Measurements from ENCODE around the gene WRAP73. TPM values are rescaled to one million over a fixed set of nuclear protein-coding genes. Genes with fewer than 3 reads are reported as not detected.

WRAP73 gene
- total RNA-seq, 4 donors from 2014 or later: 12.9 to 25.9 (median 15.7) TPM

- intact Hi-C loops (cut with DNase I): no loop called here
- TF ChIP-seq POLR2A (IDR thresholded peaks at IDR 0.05; ENCODE audit: low read depth): no peak
- no peak for TF ChIP-seq EP300 (IDR thresholded peaks at IDR 0.05)
- TF ChIP-seq POLR2AphosphoS5 (IDR thresholded peaks at IDR 0.05): no peak
- no peak for TF ChIP-seq CTCF (IDR thresholded peaks at IDR 0.05)
- no peak overlapping the region for H3K27ac ChIP-seq (replicated peaks in 1 of 4)
- no peak overlapping the region for H3K4me3 ChIP-seq
- WGBS: 67% methylated on average over 18 of the region's 18 CpGs
- peaks cover 2 to 6% (median 4%) of the 10 kb centered on the region in 4 donors for H3K4me1 ChIP-seq
- H3K9me3 ChIP-seq: no peaks in the 10 kb centered on the region
- H3K36me3 ChIP-seq: no peaks in the 10 kb centered on the region
- DNase-seq (ENCODE audit: extremely low spot score): no peak
- peaks cover 0 to 44% (median under 1%) of the 10 kb centered on the region in 4 donors for H3K27me3 ChIP-seq
Measured at GRCh38 chr1:3679098-3679555, 29.2 kb upstream of the WRAP73 start.

GRCh38 chr1:3678361-3679097 is 28.6 kb upstream of the WRAP73 start:
- intact Hi-C loops (cut with DNase I): no loop called here
- no peak for DNase-seq (ENCODE audit: extremely low spot score)
- Histone ChIP-seq H3K36me3 (no peaks in the 10 kb centered on the region), H3K9me3 (no peaks in the 10 kb centered on the region), H3K4me1 (peaks cover 0 to 6% (median 0%) of the 10 kb centered on the region in 4 donors), H3K27ac (replicated peaks in 1 of 4) (no peak overlapping the region), H3K4me3 (no peak overlapping the region), H3K27me3 (peaks cover 0 to 44% (median 0%) of the 10 kb centered on the region in 4 donors)
- no peak for TF ChIP-seq CTCF (IDR thresholded peaks at IDR 0.05)
- TF ChIP-seq POLR2AphosphoS5 (IDR thresholded peaks at IDR 0.05): no peak
- no peak for TF ChIP-seq POLR2A (IDR thresholded peaks at IDR 0.05; ENCODE audit: low read depth)
- 44% methylated on average over 8 of the region's 21 CpGs for WGBS

GRCh38 chr1:3677484-3677883 is 27.6 kb upstream of the WRAP73 start:
- H3K36me3 ChIP-seq: no peaks in the 10 kb centered on the region
- no peak overlapping the region for H3K27ac ChIP-seq (replicated peaks in 1 of 4)
- peaks cover 0 to 48% (median 0%) of the 10 kb centered on the region in 4 donors for H3K27me3 ChIP-seq
- TF ChIP-seq POLR2A (IDR thresholded peaks at IDR 0.05; ENCODE audit: low read depth) (no peak), POLR2AphosphoS5 (IDR thresholded peaks at IDR 0.05) (no peak), CTCF (IDR thresholded peaks at IDR 0.05) (no peak), EP300 (IDR thresholded peaks at IDR 0.05) (no peak)
- no peak for DNase-seq (ENCODE audit: extremely low spot score)
- intact Hi-C loops (cut with DNase I): no loop called here
- WGBS: 77% methylated on average over 5 of the region's 5 CpGs
- no peaks in the 10 kb centered on the region for H3K9me3 ChIP-seq
- no peak overlapping the region for H3K4me3 ChIP-seq
- H3K4me1 ChIP-seq: peaks cover 0 to 6% (median 0%) of the 10 kb centered on the region in 4 donors

GRCh38 chr1:3676581-3677470 is 26.9 kb upstream of the WRAP73 start:
- TF ChIP-seq EP300 (IDR thresholded peaks at IDR 0.05): no peak
- no peak for TF ChIP-seq POLR2AphosphoS5 (IDR thresholded peaks at IDR 0.05)
- no peak for TF ChIP-seq CTCF (IDR thresholded peaks at IDR 0.05)
- no peak for TF ChIP-seq POLR2A (IDR thresholded peaks at IDR 0.05; ENCODE audit: low read depth)
- DNase-seq (ENCODE audit: extremely low spot score): no peak
- Histone ChIP-seq H3K27me3 (peaks cover 0 to 54% (median 0%) of the 10 kb centered on the region in 4 donors), H3K36me3 (no peaks in the 10 kb centered on the region), H3K27ac (replicated peaks in 1 of 4) (no peak overlapping the region), H3K9me3 (no peaks in the 10 kb centered on the region), H3K4me3 (no peak overlapping the region), H3K4me1 (peaks cover 0 to 6% (median 0%) of the 10 kb centered on the region in 4 donors)
- 83% methylated on average over 11 of the region's 22 CpGs for WGBS
- intact Hi-C loops (cut with DNase I): no loop called here
